Mucosa of stomach (tissue), 1 donor: Measurements from ENCODE around the gene CDK5R1.
"Not testable (repeated sequence)": the region's sequence is repeated elsewhere in the genome, so short reads cannot be mapped to it uniquely, and the experiment has no call there.

Experiments used
- H3K27me3 ChIP-seq: one replicate; pipeline ENCODE4 v1.7.0; 2013; ENCODE audit warnings: mild to moderate bottlenecking, low read length; ENCODE audit not compliant: control insufficient read depth, insufficient read depth
- H3K36me3 ChIP-seq: one replicate; pipeline ENCODE4 v1.7.0; 2013; ENCODE audit warnings: low read length; ENCODE audit not compliant: control insufficient read depth, insufficient read depth
- H3K4me1 ChIP-seq: one replicate; pipeline ENCODE4 v1.7.0; 2013; ENCODE audit warnings: mild to moderate bottlenecking, low read length; ENCODE audit not compliant: control insufficient read depth, insufficient read depth
- H3K4me3 ChIP-seq: one replicate; pipeline ENCODE4 v1.7.0; 2013; ENCODE audit warnings: low read length
- H3K9ac ChIP-seq: one replicate; pipeline ENCODE4 v1.7.0; 2013; ENCODE audit warnings: mild to moderate bottlenecking, low read length, moderate library complexity
- H3K9me3 ChIP-seq: one replicate; pipeline ENCODE4 v1.7.0; 2013; ENCODE audit warnings: mild to moderate bottlenecking, low read length, moderate library complexity; ENCODE audit not compliant: control insufficient read depth
- donor health status: Pancreatic carcinoma.

Gene CDK5R1

DNA sequence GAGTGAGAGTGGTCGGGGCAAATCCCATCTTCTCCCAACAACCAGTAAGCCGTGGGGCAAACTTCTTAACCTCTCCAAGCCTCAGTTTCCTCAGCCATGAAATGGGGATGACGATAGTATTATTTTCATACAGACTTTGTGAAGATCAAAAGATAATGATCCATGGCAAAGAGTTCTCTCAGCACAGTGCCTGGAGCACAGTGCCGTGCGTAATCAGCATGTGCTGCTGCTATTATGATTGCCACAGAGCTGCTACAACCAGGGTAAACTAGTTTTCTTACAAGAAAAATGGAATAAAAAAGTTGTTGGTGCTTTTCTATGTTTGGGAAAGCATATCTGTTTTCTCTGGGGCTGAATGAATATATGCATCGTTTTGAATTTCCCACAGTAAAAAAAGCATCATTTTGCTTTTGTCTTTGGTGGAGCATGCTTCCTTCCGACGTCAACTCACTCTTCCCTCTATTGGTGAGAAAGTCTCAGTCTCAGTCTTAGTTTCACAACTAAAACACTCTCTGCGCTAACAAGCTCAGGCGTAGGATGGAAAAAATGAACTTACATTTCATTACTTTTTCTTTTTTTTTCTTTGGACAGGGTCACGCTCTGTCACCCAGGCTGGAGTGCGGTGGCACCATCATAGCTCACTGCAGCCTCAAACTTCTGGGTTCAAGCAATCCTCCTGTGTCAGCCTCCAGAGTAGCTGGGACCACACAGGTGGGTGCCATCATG lies 37.2 kb downstream of the CDK5R1 start:
- H3K4me1 ChIP-seq, result peaks cover 8% of the 10 kb centered on the region
- no peaks in the 10 kb centered on the region for H3K9me3 ChIP-seq
- peaks cover 6% of the 10 kb centered on the region for H3K27me3 ChIP-seq
- no peaks in the 10 kb centered on the region for H3K36me3 ChIP-seq
- no peak overlapping the region for H3K4me3 ChIP-seq
- H3K9ac ChIP-seq, result no peak overlapping the region

DNA sequence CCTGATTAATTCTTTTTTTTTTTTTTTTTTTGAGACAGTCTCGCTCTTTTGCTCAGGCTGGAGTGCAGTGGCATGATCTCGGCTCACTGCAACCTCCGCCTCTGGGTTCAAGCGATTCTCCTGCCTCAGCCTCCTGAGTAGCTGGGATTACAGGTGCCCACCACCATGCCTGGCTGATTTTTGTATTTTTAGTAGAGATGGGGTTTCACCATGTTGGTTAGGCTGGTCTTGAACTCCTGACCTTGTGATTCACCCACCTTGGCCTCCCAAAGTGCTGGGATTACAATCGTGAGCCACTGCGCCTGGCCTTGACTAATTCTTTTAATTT lies 37.7 kb downstream of the CDK5R1 start:
- H3K9ac ChIP-seq, H3K27me3 ChIP-seq, H3K9me3 ChIP-seq, H3K4me1 ChIP-seq, H3K4me3 ChIP-seq, H3K36me3 ChIP-seq: not testable (repeated sequence)

DNA sequence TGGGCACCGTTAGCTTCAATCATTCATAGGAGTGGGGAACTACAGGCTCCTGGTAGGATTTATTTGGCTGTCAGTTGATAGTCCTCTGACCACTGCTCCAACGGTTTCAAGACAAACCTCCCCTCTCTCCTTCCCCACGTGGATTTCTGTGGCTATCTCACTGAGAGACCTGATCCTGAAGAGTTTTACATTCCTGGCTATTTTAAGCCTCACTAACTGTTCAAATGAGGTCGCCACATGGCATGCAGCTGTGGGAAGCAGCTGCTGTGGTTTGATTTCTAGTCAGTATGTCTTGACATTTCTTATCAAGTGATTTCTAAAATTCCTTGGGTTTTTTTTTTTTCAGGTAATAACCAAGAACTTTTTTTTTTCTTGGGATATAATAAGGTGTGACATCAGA lies 38.3 kb downstream of the CDK5R1 start:
- Histone ChIP-seq H3K9me3 (no peaks in the 10 kb centered on the region), H3K4me3 (no peak overlapping the region), H3K4me1 (peaks cover 4% of the 10 kb centered on the region), H3K36me3 (no peaks in the 10 kb centered on the region), H3K27me3 (no peaks in the 10 kb centered on the region), H3K9ac (no peak overlapping the region)

DNA sequence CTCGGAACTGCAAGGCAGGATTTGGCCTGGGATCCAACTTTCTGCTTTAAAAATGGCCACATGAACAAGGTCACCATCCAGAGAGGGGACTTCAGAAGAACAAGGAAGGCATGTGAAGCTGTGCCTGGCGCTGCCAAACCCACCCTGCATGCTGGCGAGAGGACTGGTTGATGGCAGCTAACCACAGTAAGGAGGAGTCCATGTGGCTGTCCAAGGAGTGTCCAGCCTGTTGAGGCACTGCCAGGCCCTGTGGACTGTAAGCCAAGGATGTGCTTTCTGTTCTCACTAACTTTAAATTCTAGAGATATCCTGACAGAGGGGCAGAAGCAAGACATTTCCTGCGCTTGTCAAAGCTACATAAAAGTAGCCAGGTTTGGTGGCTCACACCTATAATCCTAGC lies 40.4 kb downstream of the CDK5R1 start:
- no peaks in the 10 kb centered on the region for H3K4me1 ChIP-seq

DNA sequence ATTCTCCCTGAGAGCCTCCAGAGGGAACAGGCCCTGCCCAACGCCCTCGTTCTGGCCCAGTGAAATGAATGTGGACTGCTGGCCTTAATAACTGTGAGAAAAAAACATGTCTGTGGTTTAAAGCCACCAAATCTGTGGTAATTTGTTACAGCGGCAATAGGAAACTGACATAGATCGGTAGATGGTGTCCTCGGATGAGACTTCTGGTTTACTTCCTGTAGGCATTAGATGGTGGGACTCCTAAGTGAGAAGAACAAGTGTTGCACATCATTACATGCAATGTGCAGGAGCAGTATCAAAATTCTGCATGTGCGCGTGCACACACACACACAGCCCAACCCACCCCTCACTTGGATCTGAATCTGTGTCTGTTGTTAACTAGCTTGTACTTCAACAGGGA lies 42.0 kb downstream of the CDK5R1 start:
- Histone ChIP-seq H3K27me3 (no peaks in the 10 kb centered on the region), H3K9me3 (no peaks in the 10 kb centered on the region), H3K4me1 (no peaks in the 10 kb centered on the region)

More for the DNA sequence above, 40.4 kb downstream of the CDK5R1 start:
- Histone ChIP-seq H3K9ac (no peak overlapping the region), H3K36me3 (no peaks in the 10 kb centered on the region), H3K4me3 (no peak overlapping the region), H3K9me3 (no peaks in the 10 kb centered on the region), H3K27me3 (no peaks in the 10 kb centered on the region)

DNA sequence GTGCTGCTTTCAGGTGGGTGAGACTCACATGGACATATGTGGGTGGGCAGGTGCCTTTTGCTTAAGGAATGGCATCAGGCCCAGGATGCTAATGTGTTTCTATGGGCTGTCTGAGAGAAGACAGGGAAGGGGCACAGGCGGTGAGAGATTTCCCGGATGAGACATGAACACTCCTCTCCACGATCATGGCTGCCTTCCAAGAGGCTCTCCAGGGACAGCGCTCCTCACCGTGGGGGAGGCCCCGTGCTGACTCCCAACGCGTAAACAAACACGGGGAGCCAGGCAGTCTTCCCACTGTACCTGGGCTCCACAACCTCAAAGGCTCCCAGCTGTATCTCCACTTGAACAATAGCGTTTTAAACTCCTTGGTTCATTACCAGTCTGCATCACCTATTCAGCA lies 42.8 kb downstream of the CDK5R1 start:
- Histone ChIP-seq H3K27me3 (no peaks in the 10 kb centered on the region), H3K4me3 (no peak overlapping the region)

More for the DNA sequence above, 42.0 kb downstream of the CDK5R1 start:
- no peak overlapping the region for H3K4me3 ChIP-seq
- no peaks in the 10 kb centered on the region for H3K36me3 ChIP-seq
- no peak overlapping the region for H3K9ac ChIP-seq

DNA sequence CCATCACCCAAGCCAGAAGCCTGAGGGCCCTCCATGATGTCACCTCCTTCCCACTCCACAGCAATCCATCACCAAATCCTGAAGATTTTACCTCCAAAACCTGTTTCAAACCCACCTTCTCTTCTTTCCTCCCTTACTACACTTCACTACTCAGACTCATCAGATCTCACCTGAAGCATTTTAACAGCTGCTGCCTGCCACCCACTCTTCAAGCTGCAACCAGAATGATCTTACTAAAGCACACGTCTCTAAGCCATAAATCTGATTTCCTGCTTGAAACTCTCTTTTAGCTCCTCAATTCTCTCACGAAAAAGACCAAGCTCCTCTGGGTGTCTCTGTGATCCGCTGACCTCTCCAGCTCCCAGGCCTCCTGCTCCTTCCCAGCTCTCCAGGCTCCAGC lies 46.5 kb downstream of the CDK5R1 start:
- no peaks in the 10 kb centered on the region for H3K36me3 ChIP-seq
- no peak overlapping the region for H3K4me3 ChIP-seq
- H3K9me3 ChIP-seq, result no peaks in the 10 kb centered on the region
- H3K9ac ChIP-seq, result no peak overlapping the region
- no peaks in the 10 kb centered on the region for H3K27me3 ChIP-seq
- H3K4me1 ChIP-seq, result no peaks in the 10 kb centered on the region

More for the DNA sequence above, 42.8 kb downstream of the CDK5R1 start:
- Histone ChIP-seq H3K36me3 (no peaks in the 10 kb centered on the region), H3K4me1 (no peaks in the 10 kb centered on the region), H3K9me3 (no peaks in the 10 kb centered on the region), H3K9ac (no peak overlapping the region)

DNA sequence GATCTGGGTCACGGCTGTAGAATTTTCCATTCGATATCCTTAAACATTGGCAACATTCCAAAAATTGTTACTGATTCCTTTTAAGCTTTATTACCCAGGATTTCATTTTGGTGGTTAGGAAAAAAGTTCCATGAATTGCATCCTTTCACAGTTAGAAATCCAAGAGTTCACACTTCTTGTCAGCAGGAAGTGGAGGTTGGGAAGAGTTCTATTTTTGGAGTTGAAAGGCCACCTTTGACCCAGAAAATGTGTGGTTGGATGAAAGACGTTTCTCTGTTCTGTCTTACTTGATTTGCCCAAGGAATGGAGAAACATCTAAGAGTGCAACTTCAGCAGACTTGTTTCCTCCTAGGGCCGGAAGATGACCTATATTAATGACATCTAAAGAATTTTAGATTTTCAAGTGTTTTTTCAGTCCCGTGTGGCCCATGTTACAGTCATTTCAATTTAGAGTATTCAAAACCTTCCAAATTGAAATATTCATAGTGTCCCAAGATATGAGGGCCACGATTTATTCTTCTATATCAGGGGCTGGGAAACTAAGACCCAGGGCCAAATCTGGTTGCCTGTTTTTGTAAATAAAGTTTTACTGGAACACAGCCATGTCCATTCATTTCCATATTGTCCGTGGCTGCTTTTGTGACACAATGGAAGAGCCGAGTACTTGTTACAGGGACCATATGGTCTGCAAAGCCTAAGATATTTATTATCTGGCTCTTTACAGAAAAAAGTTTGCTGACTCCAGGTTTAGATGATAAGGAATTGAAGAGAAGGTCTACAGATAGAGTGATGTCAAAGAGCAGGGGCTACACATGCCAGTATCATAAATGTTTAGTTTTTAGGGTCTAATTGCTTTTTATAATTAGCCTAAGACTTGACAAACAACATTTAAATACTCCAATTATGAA lies 50.2 kb downstream of the CDK5R1 start:
- Histone ChIP-seq H3K4me3 (no peak overlapping the region), H3K9ac (no peak overlapping the region), H3K36me3 (no peaks in the 10 kb centered on the region), H3K4me1 (peaks cover 3% of the 10 kb centered on the region), H3K27me3 (no peaks in the 10 kb centered on the region), H3K9me3 (no peaks in the 10 kb centered on the region)
